ENCODE results near the gene USP26. TPM values are rescaled to one million over a fixed set of nuclear protein-coding genes. Genes with fewer than 3 reads are reported as not detected.
"Not testable (repeated sequence)": the region's sequence is repeated elsewhere in the genome, so short reads cannot be mapped to it uniquely, and the experiment has no call there.

USP26 gene
- total and polyA plus RNA-seq, 2 experiments from 2014 or later = 0.07 TPM; not detected in 1

DNA sequence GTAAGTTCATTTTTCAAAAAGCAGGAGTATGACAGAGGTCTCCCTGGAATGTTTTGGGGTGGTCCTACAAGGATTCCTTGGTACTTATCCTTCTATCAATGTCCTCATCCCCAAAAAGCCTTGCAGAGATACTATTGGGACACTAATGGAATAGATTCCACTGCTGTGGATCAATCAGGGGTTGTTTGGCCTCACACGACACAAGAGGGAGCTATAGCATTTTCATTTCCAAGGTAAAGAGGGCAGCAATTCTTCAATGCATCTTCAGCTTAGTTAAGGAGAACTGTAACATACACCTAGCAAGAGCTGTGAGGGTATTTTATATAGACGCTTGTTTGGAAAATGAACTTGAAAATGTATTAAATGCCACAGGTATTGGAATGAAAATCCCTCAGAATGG is 50.9 kb downstream of the USP26 start:
- Histone ChIP-seq H2AFZ (no peak overlapping the region), H3K36me3 (replicated peaks; ENCODE audit: insufficient read depth, low read depth) (no peaks in the 10 kb centered on the region), H3K27ac (no peak overlapping the region), H3K4me2 (no peak overlapping the region), H4K20me1 (ENCODE audit: insufficient read depth, poor library complexity, severe bottlenecking) (no peaks in the 10 kb centered on the region), H3K4me3 (no peak overlapping the region), H3K4me1 (ENCODE audit: insufficient read depth) (no peaks in the 10 kb centered on the region), H3K9me3 (ENCODE audit: low read depth) (no peaks in the 10 kb centered on the region), H3K9me2 (replicated peaks; ENCODE audit: insufficient read depth) (no peaks in the 10 kb centered on the region), H3K79me2 (no peaks in the 10 kb centered on the region), H3K27me3 (no peaks in the 10 kb centered on the region)
- 52% methylated on average over 2 of the region's 2 CpGs for WGBS (ENCODE audit: low lambda C conversion rate, missing lambda C conversion rate)
- peak; percentile 27 for DNase-seq (ENCODE audit: low spot score)
- TF ChIP-seq, protein P1, sequence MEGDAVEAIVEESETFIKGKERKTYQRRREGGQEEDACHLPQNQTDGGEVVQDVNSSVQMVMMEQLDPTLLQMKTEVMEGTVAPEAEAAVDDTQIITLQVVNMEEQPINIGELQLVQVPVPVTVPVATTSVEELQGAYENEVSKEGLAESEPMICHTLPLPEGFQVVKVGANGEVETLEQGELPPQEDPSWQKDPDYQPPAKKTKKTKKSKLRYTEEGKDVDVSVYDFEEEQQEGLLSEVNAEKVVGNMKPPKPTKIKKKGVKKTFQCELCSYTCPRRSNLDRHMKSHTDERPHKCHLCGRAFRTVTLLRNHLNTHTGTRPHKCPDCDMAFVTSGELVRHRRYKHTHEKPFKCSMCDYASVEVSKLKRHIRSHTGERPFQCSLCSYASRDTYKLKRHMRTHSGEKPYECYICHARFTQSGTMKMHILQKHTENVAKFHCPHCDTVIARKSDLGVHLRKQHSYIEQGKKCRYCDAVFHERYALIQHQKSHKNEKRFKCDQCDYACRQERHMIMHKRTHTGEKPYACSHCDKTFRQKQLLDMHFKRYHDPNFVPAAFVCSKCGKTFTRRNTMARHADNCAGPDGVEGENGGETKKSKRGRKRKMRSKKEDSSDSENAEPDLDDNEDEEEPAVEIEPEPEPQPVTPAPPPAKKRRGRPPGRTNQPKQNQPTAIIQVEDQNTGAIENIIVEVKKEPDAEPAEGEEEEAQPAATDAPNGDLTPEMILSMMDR (IDR thresholded peaks at IDR 0.05; ENCODE audit: poor library complexity) = peak; percentile 48
- no peak for TF ChIP-seq EZH2 (IDR thresholded peaks at IDR 0.05; ENCODE audit: borderline replicate concordance)

DNA sequence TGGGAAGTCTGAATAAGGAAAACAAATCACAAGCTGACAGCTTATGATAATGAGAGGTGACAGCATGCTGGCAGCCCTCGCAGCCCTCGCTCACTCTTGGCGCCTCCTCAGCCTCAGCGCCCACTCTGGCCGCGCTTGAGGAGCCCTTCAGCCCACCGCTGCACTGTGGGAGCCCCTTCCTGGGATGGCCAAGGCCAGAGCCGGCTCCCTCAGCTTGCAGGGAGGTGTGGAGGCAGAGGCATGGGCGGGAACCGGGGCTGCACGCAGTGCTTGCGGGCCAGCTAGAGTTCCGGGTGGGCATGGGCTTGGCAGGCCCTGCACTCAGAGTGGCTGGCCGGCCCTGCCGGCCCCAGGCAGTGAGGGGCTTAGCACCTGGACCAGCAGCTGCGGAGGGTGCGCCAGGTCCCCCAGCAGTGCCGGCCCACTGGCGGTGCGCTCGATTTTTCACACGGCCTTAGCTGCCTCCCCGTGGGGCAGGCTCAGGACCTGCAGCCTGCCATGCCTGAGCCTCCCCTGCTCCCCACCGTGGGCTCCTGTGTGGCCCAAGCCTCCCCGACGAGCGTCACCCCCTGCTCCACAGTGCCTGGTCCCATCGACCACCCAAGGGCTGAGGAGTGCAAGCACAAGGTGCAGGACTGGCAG is 52.6 kb downstream of the USP26 start:
- H3K4me2 ChIP-seq; H3K4me3 ChIP-seq; H3K36me3 ChIP-seq (replicated peaks; ENCODE audit: insufficient read depth, low read depth); DNase-seq (ENCODE audit: low spot score); H4K20me1 ChIP-seq (ENCODE audit: insufficient read depth, poor library complexity, severe bottlenecking); H3K27ac ChIP-seq; H2AFZ ChIP-seq; H3K9me3 ChIP-seq (ENCODE audit: low read depth); H3K27me3 ChIP-seq; H3K9me2 ChIP-seq (replicated peaks; ENCODE audit: insufficient read depth); H3K79me2 ChIP-seq; H3K4me1 ChIP-seq (ENCODE audit: insufficient read depth): not testable (repeated sequence)
- WGBS (ENCODE audit: low lambda C conversion rate, missing lambda C conversion rate) = 88% methylated on average over 27 of the region's 28 CpGs

DNA sequence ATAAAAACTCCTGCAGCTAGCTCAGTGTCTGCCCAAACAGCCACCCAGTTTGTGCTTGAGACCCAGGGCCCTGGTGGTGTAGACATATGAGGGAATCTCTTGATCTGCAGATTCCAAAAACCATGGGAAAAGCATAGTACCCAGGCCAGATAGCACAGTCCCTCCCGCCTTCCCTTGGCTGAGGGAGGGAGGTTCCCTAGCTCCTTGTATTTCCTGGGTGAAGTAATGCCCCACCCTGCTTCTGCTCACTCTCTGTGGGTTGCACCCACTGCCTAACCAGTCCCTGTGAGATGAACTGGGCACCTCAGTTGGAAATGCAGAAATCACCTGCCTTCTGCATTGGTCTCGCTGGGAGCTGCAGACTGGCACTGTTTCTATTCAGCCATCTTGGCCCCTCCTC is 54.6 kb downstream of the USP26 start:
- no peaks in the 10 kb centered on the region for H3K79me2 ChIP-seq
- H3K4me2 ChIP-seq = no peak overlapping the region
- DNase-seq (ENCODE audit: low spot score) = no peak
- WGBS (ENCODE audit: low lambda C conversion rate, missing lambda C conversion rate) = 68% methylated on average over 2 of the region's 2 CpGs
- H3K27ac ChIP-seq = no peak overlapping the region
- no peaks in the 10 kb centered on the region for H3K27me3 ChIP-seq
- no peak overlapping the region for H3K4me3 ChIP-seq
- no peak overlapping the region for H2AFZ ChIP-seq
- no peaks in the 10 kb centered on the region for H3K36me3 ChIP-seq (replicated peaks; ENCODE audit: insufficient read depth, low read depth)
- no peak for TF ChIP-seq EZH2 (IDR thresholded peaks at IDR 0.05; ENCODE audit: borderline replicate concordance)
- TF ChIP-seq, protein P1 (IDR thresholded peaks at IDR 0.05; ENCODE audit: poor library complexity) = no peak
- no peak for TF ChIP-seq EZH2phosphoT487 (IDR thresholded peaks at IDR 0.05; ENCODE audit: low read depth, severe bottlenecking, unreplicated experiment)
- H3K9me2 ChIP-seq (replicated peaks; ENCODE audit: insufficient read depth) = no peaks in the 10 kb centered on the region
- no peaks in the 10 kb centered on the region for H4K20me1 ChIP-seq (ENCODE audit: insufficient read depth, poor library complexity, severe bottlenecking)
- H3K4me1 ChIP-seq (ENCODE audit: insufficient read depth) = no peaks in the 10 kb centered on the region
- H3K9me3 ChIP-seq (ENCODE audit: low read depth) = no peaks in the 10 kb centered on the region

DNA sequence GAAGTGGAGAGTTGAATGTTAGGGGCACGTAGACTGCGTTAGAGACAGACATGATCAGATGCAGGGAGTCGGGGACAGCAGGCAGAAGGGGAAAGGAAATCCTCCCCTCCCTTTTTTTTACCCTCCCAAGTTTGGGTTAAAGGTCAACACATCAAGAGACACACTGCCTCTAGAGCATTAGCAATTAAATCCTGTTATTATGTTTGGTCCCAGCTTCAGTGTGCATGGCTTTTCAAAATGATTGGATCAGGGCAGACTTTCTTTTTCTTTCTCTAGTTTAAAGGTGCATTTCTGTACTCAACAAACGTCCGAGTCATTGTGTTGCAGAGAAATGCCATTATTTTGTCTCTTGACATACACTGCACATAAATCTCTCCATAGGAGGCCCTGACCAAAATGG is 63.9 kb downstream of the USP26 start:
- Histone ChIP-seq H3K27ac (no peak overlapping the region), H3K36me3 (replicated peaks; ENCODE audit: insufficient read depth, low read depth) (no peaks in the 10 kb centered on the region), H3K79me2 (no peaks in the 10 kb centered on the region), H4K20me1 (ENCODE audit: insufficient read depth, poor library complexity, severe bottlenecking) (no peaks in the 10 kb centered on the region), H3K27me3 (no peaks in the 10 kb centered on the region), H3K4me3 (no peak overlapping the region), H3K4me1 (ENCODE audit: insufficient read depth) (no peaks in the 10 kb centered on the region), H3K9me2 (replicated peaks; ENCODE audit: insufficient read depth) (no peaks in the 10 kb centered on the region), H3K9me3 (ENCODE audit: low read depth) (no peaks in the 10 kb centered on the region), H3K4me2 (no peak overlapping the region), H2AFZ (no peak overlapping the region)
- DNase-seq (ENCODE audit: low spot score) = no peak
- TF ChIP-seq, protein P1 (IDR thresholded peaks at IDR 0.05; ENCODE audit: poor library complexity) = no peak
- TF ChIP-seq EZH2 (IDR thresholded peaks at IDR 0.05; ENCODE audit: borderline replicate concordance) = no peak
- no peak for TF ChIP-seq EZH2phosphoT487 (IDR thresholded peaks at IDR 0.05; ENCODE audit: low read depth, severe bottlenecking, unreplicated experiment)
- 60% methylated on average over 5 of the region's 5 CpGs for WGBS (ENCODE audit: low lambda C conversion rate, missing lambda C conversion rate)
